Fibroblast of mammary gland (primary cell): Measurements from ENCODE around the gene UQCC5.
A peak's percentile ranks its signal among the peaks of the same experiment; 100 is the strongest.

Experiments used
- DNase-seq: peaks from one replicate; pipeline ENCODE4 v3.0.0-alpha.2; 2010; ENCODE audit warnings: low read depth
- H3K4me3 ChIP-seq: 2 replicates; pipeline ENCODE4 v1.5.1; 2011; ENCODE audit warnings: low read depth, mild to moderate bottlenecking, low read length, moderate library complexity; ENCODE audit not compliant: control insufficient read depth
- TF ChIP-seq, protein P1 (sequence below): conservative IDR thresholded peaks from 2 replicates; pipeline ENCODE4 v1.5.1; 2011; ENCODE audit warnings: low read depth, low read length, inconsistent platforms; ENCODE audit not compliant: control insufficient read depth, insufficient read depth

UQCC5 gene

GRCh38 chr3:52495777-52496602 lies 40.4 kb upstream of the UQCC5 start:
- TF ChIP-seq, protein P1, sequence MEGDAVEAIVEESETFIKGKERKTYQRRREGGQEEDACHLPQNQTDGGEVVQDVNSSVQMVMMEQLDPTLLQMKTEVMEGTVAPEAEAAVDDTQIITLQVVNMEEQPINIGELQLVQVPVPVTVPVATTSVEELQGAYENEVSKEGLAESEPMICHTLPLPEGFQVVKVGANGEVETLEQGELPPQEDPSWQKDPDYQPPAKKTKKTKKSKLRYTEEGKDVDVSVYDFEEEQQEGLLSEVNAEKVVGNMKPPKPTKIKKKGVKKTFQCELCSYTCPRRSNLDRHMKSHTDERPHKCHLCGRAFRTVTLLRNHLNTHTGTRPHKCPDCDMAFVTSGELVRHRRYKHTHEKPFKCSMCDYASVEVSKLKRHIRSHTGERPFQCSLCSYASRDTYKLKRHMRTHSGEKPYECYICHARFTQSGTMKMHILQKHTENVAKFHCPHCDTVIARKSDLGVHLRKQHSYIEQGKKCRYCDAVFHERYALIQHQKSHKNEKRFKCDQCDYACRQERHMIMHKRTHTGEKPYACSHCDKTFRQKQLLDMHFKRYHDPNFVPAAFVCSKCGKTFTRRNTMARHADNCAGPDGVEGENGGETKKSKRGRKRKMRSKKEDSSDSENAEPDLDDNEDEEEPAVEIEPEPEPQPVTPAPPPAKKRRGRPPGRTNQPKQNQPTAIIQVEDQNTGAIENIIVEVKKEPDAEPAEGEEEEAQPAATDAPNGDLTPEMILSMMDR: no peak
- DNase-seq: peak; percentile 80
- no peak overlapping the region for H3K4me3 ChIP-seq

GRCh38 chr3:52498137-52499054 lies 38.0 kb upstream of the UQCC5 start:
- H3K4me3 ChIP-seq: no peak overlapping the region
- TF ChIP-seq, protein P1: no peak
- peak; percentile 94 for DNase-seq

GRCh38 chr3:52501046-52501445 lies 35.4 kb upstream of the UQCC5 start:
- TF ChIP-seq, protein P1: no peak
- DNase-seq: no peak
- H3K4me3 ChIP-seq: no peak overlapping the region

DNA sequence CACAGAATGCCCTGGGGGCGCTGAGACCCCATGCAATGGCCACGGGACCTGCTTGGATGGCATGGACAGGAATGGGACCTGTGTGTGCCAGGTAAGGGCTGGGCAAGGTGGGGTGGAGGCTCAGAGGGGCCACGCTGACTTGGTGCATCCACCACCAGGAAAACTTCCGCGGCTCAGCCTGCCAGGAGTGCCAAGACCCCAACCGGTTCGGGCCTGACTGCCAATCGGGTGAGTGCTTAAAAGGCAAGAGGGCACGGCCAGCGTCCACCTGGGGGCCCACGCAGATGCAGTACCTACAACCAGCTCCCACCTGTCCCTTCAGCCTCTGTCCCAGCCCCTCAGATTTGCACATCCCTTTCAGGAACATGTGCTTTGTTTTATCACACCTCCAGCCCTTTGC lies 34.4 kb upstream of the UQCC5 start:
- DNase-seq: no peak
- TF ChIP-seq, protein P1: no peak
- H3K4me3 ChIP-seq: no peak overlapping the region

GRCh38 chr3:52502808-52503350 lies 33.5 kb upstream of the UQCC5 start:
- DNase-seq: no peak
- TF ChIP-seq, protein P1: no peak
- H3K4me3 ChIP-seq: no peak overlapping the region

DNA sequence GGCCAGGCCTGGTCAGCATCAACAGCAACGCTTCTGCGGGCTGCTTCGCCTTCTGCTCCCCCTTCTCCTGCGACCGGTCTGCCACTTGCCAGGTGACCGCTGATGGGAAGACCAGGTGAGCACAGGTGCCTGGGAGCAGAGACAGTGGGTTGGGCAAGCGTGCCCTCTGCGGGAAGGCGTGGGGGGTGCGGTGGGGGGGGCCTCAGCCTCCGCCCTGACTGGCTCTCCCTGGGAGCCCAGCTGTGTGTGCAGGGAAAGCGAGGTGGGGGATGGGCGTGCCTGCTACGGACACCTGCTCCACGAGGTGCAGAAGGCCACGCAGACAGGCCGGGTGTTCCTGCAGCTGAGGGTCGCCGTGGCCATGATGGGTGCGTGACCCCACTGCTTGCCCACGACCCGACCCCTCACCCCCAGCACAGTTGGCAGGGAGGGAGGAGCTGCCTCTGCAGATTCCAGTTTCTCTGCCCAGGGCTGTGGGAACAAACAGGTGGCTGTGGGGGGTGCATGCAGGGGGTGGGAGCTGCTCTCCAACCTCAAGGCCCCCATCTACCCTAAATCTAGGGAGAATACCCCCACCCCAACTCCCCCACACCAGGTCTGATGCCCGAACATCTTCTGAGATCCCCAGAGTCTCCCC lies 32.5 kb upstream of the UQCC5 start:
- H3K4me3 ChIP-seq: no peak overlapping the region
- DNase-seq: no peak
- TF ChIP-seq, protein P1: no peak
